ENCODE data around the gene SPN. TPM values are rescaled to one million over a fixed set of nuclear protein-coding genes. Genes with fewer than 3 reads are reported as not detected.

Gene SPN
- total and polyA plus RNA-seq, 9 of the 15 experiments (the other 6 are each of a cell fraction or from before 2014, with no cell fraction given): 24.3 to 225 (median 79.4) TPM

DNA sequence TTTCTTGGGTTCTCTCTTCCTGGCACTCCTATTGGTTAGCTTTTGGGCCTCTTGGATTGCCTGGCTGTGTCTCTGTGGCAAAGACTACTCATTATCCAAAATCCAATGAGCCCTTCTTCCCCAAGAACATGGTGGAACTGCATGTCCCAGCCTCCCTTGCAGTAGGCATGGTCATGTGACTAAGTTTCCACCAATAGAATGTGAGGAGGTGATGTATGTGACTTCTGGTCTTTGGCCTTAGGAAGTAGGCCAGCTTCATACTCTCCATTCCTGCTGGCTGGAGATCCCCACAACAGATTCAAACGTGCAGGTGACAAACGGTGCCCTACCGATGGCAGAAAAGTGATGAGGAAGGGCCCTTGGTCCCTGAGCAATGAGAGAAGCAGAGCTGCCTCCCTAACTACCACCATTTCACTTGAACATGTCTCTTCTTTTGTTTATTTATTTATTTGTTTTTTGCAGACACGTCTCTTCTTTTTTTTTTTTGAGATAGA lies 17.3 kb upstream of the SPN start (continued):
- TF ChIP-seq U2AF2 (optimal IDR thresholded peaks at IDR 0.05; ENCODE audit: low read depth, low read length): no peak
- TF ChIP-seq SRSF1 (IDR thresholded peaks at IDR 0.05; ENCODE audit: low read depth, low read length): no peak
- TF ChIP-seq SMARCA4 (IDR thresholded peaks at IDR 0.05): no peak
- TF ChIP-seq POLR2AphosphoS5 (IDR thresholded peaks at IDR 0.05; ENCODE audit: control insufficient read depth, insufficient read depth, low read depth, low read length): no peak
- no peak for TF ChIP-seq ZNF253 (CRISPR knock-in tag; conservative IDR thresholded peaks at IDR 0.05)
- 0 out of 2 replicates have a peak, but pooled peaks have one; percentile 42 for TF ChIP-seq NFRKB (IDR thresholded peaks at IDR 0.05; ENCODE audit: low read depth)
- no peak for TF ChIP-seq ZNF133 (CRISPR knock-in tag; IDR thresholded peaks at IDR 0.05)
- TF ChIP-seq, protein P1, sequence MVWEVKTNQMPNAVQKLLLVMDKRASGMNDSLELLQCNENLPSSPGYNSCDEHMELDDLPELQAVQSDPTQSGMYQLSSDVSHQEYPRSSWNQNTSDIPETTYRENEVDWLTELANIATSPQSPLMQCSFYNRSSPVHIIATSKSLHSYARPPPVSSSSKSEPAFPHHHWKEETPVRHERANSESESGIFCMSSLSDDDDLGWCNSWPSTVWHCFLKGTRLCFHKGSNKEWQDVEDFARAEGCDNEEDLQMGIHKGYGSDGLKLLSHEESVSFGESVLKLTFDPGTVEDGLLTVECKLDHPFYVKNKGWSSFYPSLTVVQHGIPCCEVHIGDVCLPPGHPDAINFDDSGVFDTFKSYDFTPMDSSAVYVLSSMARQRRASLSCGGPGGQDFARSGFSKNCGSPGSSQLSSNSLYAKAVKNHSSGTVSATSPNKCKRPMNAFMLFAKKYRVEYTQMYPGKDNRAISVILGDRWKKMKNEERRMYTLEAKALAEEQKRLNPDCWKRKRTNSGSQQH (CRISPR knock-in tag; IDR thresholded peaks at IDR 0.05): no peak
- TF ChIP-seq, protein P2, sequence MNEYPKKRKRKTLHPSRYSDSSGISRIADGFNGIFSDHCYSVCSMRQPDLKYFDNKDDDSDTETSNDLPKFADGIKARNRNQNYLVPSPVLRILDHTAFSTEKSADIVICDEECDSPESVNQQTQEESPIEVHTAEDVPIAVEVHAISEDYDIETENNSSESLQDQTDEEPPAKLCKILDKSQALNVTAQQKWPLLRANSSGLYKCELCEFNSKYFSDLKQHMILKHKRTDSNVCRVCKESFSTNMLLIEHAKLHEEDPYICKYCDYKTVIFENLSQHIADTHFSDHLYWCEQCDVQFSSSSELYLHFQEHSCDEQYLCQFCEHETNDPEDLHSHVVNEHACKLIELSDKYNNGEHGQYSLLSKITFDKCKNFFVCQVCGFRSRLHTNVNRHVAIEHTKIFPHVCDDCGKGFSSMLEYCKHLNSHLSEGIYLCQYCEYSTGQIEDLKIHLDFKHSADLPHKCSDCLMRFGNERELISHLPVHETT (CRISPR knock-in tag; conservative IDR thresholded peaks at IDR 0.05 in 1 of 2, IDR thresholded peaks at IDR 0.05 in 1 of 2): 0 out of 4 replicates have a peak, but pooled peaks of 1 of the 2 experiments have one; percentile 31
- no peak for TF ChIP-seq PPARD (CRISPR knock-in tag; IDR thresholded peaks at IDR 0.05)
- TF ChIP-seq HEY1 (CRISPR knock-in tag; IDR thresholded peaks at IDR 0.05; ENCODE audit: borderline replicate concordance): no peak
- TF ChIP-seq MBD2 (IDR thresholded peaks at IDR 0.05; ENCODE audit: borderline replicate concordance, low read depth): peak; percentile 68; the same call in 1 of the 2 replicates
- TF ChIP-seq MAZ (CRISPR knock-in tag; conservative IDR thresholded peaks at IDR 0.05 in 1 of 2, IDR thresholded peaks at IDR 0.05 in 1 of 2): no peak
- TF ChIP-seq PHF21A (IDR thresholded peaks at IDR 0.05; ENCODE audit: borderline replicate concordance, low read depth): no peak
- TF ChIP-seq FOS (IDR thresholded peaks at IDR 0.05; ENCODE audit: extremely low read depth, insufficient read length): peak; percentile 57
- TF ChIP-seq NCOR1 (IDR thresholded peaks at IDR 0.05): no peak
- TF ChIP-seq, protein P3, sequence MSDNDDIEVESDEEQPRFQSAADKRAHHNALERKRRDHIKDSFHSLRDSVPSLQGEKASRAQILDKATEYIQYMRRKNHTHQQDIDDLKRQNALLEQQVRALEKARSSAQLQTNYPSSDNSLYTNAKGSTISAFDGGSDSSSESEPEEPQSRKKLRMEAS (CRISPR knock-in tag; IDR thresholded peaks at IDR 0.05): peak; percentile 61
